Thymus (tissue), 11 donors: ENCODE results near the gene RAB6A. TPM values are rescaled to one million over a fixed set of nuclear protein-coding genes. Genes with fewer than 3 reads are reported as not detected.

ENCODE experiments used
- DNase-seq, 9 donors: peaks; one replicate each; pipeline ENCODE4 v3.0.0-alpha.2; 2013; ENCODE audit warnings: low spot score in 9 of 9, low read depth in 6 of 9, missing footprints in 1 of 9
- H3K27ac ChIP-seq, 2 donors: one replicate each; pipeline ENCODE4 v1.5.1; 2013; ENCODE audit warnings: control low read depth in 1 of 2, low read depth in 1 of 2, low read length in 1 of 2, mild to moderate bottlenecking in 1 of 2, moderate library complexity in 1 of 2
- H3K27me3 ChIP-seq, 2 donors: one replicate each; pipeline ENCODE4 v1.5.1; 2013; ENCODE audit warnings: low read length in 1 of 2; ENCODE audit not compliant: control insufficient read depth in 2 of 2, insufficient read depth in 1 of 2
- H3K36me3 ChIP-seq, 2 donors: one replicate each; pipeline ENCODE4 v1.5.1; 2013; ENCODE audit warnings: low read length in 1 of 2, mild to moderate bottlenecking in 1 of 2, moderate library complexity in 1 of 2; ENCODE audit not compliant: control insufficient read depth in 2 of 2, insufficient read depth in 2 of 2
- H3K4me1 ChIP-seq, 2 donors: one replicate each; pipeline ENCODE4 v1.5.1; 2013; ENCODE audit warnings: low read length in 2 of 2; ENCODE audit not compliant: control insufficient read depth in 2 of 2, insufficient read depth in 2 of 2
- H3K4me3 ChIP-seq, 2 donors: one replicate each; pipeline ENCODE4 v1.5.1; 2013; ENCODE audit warnings: low read length in 2 of 2, control low read depth in 1 of 2, mild to moderate bottlenecking in 1 of 2
- H3K9me3 ChIP-seq, 2 donors: one replicate each; pipeline ENCODE4 v1.5.1; 2013; ENCODE audit warnings: low read length in 1 of 2, mild to moderate bottlenecking in 1 of 2; ENCODE audit not compliant: control insufficient read depth in 2 of 2, insufficient read depth in 1 of 2
- WGBS: extraction: QIAGEN DNeasy Blood & Tissue Kit; methylation state at CpG from one replicate; pipeline ENCODE4 v1.1.7; 2013; 5-methylcytosine and 5-hydroxymethylcytosine counted together
- polyA plus RNA-seq: library from polyadenylated mRNA; stranded (reverse); fragments of 200-250 nt; gene quantifications from one replicate; pipeline ENCODE4 v1.2.3, GENCODE V29; 2013
- total RNA-seq: library from RNA; stranded (reverse); fragments of 120-200 nt; gene quantifications from one replicate; pipeline ENCODE4 v1.2.4, GENCODE V29; 2013
- donor health status: healthy.

RAB6A gene
- total and polyA plus RNA-seq, 2 donors: 48.9 to 64.4 TPM

GRCh38 chr11:73660497-73661034, 100.3 kb downstream of the RAB6A start:
- Histone ChIP-seq H3K9me3 (no peaks in the 10 kb centered on the region), H3K27ac (no peak overlapping the region), H3K27me3 (peaks cover 2 to 12% of the 10 kb centered on the region in 2 donors), H3K36me3 (no peaks in the 10 kb centered on the region), H3K4me1 (peaks cover 3 to 12% of the 10 kb centered on the region in 2 donors), H3K4me3 (peak overlapping the region; percentile 23 to 30)
- peak in 1 of 9 donors; percentile 13 for DNase-seq
- 37% methylated on average over 25 of the region's 25 CpGs for WGBS

- Histone ChIP-seq H3K9me3 (no peaks in the 10 kb centered on the region), H3K27me3 (peaks cover 2 to 12% of the 10 kb centered on the region in 2 donors), H3K36me3 (no peaks in the 10 kb centered on the region), H3K4me1 (peaks cover 3 to 12% of the 10 kb centered on the region in 2 donors), H3K4me3 (no peak overlapping the region), H3K27ac (no peak overlapping the region)
- WGBS: 98% methylated on average over 3 of the region's 3 CpGs
- no peak for DNase-seq
Observed at GRCh38 chr11:73659961-73660360, 100.9 kb downstream of the RAB6A start.

GRCh38 chr11:73656985-73657384, 103.9 kb downstream of the RAB6A start:
- H3K9me3 ChIP-seq: no peaks in the 10 kb centered on the region
- no peak overlapping the region for H3K27ac ChIP-seq
- no peaks in the 10 kb centered on the region for H3K36me3 ChIP-seq
- H3K27me3 ChIP-seq: peaks cover 2 to 12% of the 10 kb centered on the region in 2 donors
- DNase-seq: no peak
- H3K4me1 ChIP-seq: peaks cover 3 to 12% of the 10 kb centered on the region in 2 donors
- 82% methylated on average over 3 of the region's 3 CpGs for WGBS
- H3K4me3 ChIP-seq: no peak overlapping the region

- no peaks in the 10 kb centered on the region for H3K36me3 ChIP-seq
- no peak for DNase-seq
- H3K27ac ChIP-seq: no peak overlapping the region
- peaks cover 0 to 4% of the 10 kb centered on the region in 2 donors for H3K27me3 ChIP-seq
- WGBS: 96% methylated on average over 8 of the region's 8 CpGs
- H3K4me1 ChIP-seq: peaks cover 1 to 3% of the 10 kb centered on the region in 2 donors
- no peaks in the 10 kb centered on the region for H3K9me3 ChIP-seq
- H3K4me3 ChIP-seq: no peak overlapping the region
Observed at GRCh38 chr11:73655686-73656085, 105.2 kb downstream of the RAB6A start.

DNA sequence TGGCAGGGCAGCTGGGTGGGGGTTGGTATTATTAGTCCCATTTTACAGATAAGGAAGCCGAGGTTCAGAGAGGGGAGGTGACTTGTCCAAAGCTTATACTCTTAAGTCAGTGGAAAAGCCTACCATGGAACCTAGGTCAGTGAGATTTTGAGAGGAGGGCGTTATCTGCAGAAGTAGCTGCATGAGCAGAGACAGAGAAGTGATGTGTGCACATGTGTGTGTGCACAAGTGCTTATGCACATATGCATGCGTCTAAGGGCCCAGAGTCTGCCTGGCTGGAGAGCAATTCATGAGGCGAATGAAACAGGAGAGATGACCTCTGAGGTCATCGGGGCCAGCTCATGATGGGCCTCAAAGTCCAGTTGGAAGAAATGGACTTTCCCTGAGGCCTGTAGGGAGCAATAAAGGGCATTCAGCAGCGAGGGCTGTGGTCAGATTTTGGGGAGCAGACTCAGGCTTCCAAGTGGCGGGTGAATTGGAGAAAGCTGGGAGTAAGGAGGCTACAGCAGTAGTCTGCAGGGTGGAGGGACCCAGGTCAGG, 106.3 kb downstream of the RAB6A start:
- Histone ChIP-seq H3K9me3 (no peaks in the 10 kb centered on the region), H3K27me3 (peaks cover 0 to 1% of the 10 kb centered on the region in 2 donors), H3K4me1 (no peaks in the 10 kb centered on the region), H3K4me3 (no peak overlapping the region), H3K27ac (no peak overlapping the region), H3K36me3 (no peaks in the 10 kb centered on the region)
- DNase-seq: no peak
- 95% methylated on average over 7 of the region's 7 CpGs for WGBS

DNA sequence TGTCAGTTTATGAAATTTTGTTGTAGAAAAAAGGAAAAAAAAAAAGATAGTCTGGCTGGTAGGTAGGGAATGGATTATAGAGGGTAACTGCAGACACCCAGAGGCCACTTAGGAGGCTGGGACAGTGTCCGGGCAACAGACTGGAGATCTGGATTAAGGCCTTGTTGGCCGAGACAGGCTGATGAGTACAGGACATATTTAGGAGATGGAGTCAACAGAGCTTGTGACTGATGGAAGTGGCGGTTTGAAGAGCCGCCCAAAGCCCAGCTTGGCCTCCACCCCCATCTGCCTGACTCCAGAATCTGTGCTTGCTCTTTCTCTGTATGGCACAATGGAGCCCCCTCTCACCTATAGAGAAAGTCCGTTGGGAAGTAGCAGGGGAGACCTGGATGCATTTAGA, 106.9 kb downstream of the RAB6A start:
- DNase-seq: no peak
- 97% methylated on average over 5 of the region's 5 CpGs for WGBS

GRCh38 chr11:73652856-73653559, 107.9 kb downstream of the RAB6A start:
- H3K27ac ChIP-seq: no peak overlapping the region
- peaks cover 0 to under 1% of the 10 kb centered on the region in 2 donors for H3K4me1 ChIP-seq
- no peak overlapping the region for H3K4me3 ChIP-seq
- no peaks in the 10 kb centered on the region for H3K9me3 ChIP-seq
- peaks cover 0 to 6% of the 10 kb centered on the region in 2 donors for H3K27me3 ChIP-seq
- DNase-seq: no peak
- 96% methylated on average over 6 of the region's 6 CpGs for WGBS
- no peaks in the 10 kb centered on the region for H3K36me3 ChIP-seq

More for the DNA sequence above, 106.9 kb downstream of the RAB6A start:
- H3K4me3 ChIP-seq: no peak overlapping the region
- no peaks in the 10 kb centered on the region for H3K9me3 ChIP-seq
- H3K4me1 ChIP-seq: no peaks in the 10 kb centered on the region
- H3K36me3 ChIP-seq: no peaks in the 10 kb centered on the region
- no peak overlapping the region for H3K27ac ChIP-seq
- H3K27me3 ChIP-seq: peaks cover 0 to 6% of the 10 kb centered on the region in 2 donors

- H3K9me3 ChIP-seq: no peaks in the 10 kb centered on the region
- DNase-seq: no peak
- 89% methylated on average over 8 of the region's 8 CpGs for WGBS
- H3K27me3 ChIP-seq: peaks cover 0 to 6% of the 10 kb centered on the region in 2 donors
- H3K4me3 ChIP-seq: no peak overlapping the region
- H3K36me3 ChIP-seq: no peaks in the 10 kb centered on the region
- peaks cover 1 to 8% of the 10 kb centered on the region in 2 donors for H3K4me1 ChIP-seq
- H3K27ac ChIP-seq: no peak overlapping the region
Observed at GRCh38 chr11:73652046-73652730, 108.7 kb downstream of the RAB6A start.

DNA sequence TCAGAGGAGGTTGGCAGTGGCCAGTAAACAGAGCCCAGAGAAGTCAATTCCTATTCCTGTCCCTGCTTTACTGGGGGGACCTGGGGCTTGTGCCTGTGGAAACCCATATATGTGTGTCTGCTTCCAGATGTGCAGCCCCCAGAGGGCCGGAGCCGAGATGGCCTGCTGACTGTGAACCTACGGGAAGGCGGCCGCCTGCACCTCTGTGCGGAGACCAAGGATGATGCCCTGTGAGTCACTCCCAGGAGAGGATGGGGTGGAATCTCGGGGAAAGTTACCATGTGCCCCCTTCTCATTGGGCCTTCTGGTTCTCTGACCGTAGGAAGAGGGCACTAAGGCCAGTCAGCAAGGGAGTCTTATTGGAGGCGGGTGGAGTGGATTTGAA, 109.2 kb downstream of the RAB6A start:
- 96% methylated on average over 9 of the region's 9 CpGs for WGBS

More for the DNA sequence above, 109.2 kb downstream of the RAB6A start:
- peaks cover 0 to 10% of the 10 kb centered on the region in 2 donors for H3K27me3 ChIP-seq
- peaks cover 6 to 14% of the 10 kb centered on the region in 2 donors for H3K4me1 ChIP-seq
- no peaks in the 10 kb centered on the region for H3K9me3 ChIP-seq
- no peak overlapping the region for H3K27ac ChIP-seq
- H3K36me3 ChIP-seq: no peaks in the 10 kb centered on the region
- no peak for DNase-seq
- H3K4me3 ChIP-seq: no peak overlapping the region
